Activated naive CD4-positive, alpha-beta T cell treated with anti-CD3 and anti-CD28 coated beads, Interleukin-2, amount 50 U/mL, for 72 hours (primary cell): ENCODE results near the gene CRTC1. TPM values are rescaled to one million over a fixed set of nuclear protein-coding genes. Genes with fewer than 3 reads are reported as not detected.
A peak's percentile ranks its signal among the peaks of the same experiment; 100 is the strongest.
"Not testable (repeated sequence)": the region's sequence is repeated elsewhere in the genome, so short reads cannot be mapped to it uniquely, and the experiment has no call there.

Experiments
- ATAC-seq, 2 donors: fragments of 150-1000 bp; cut with Tn5 transposase; 2 replicates each; pipeline ENCODE4 v1.10.0; 2021; ENCODE audit warnings: mild to moderate bottlenecking in 2 of 2, moderate library complexity in 2 of 2
- DNase-seq, 2 donors: peaks; one replicate each; pipeline ENCODE4 v3.0.0; 2021 to 2022; ENCODE audit warnings: low spot score in 2 of 2
- H3K27ac Mint-ChIP-seq, 2 donors: one replicate each; pipeline ENCODE4 v1.8.0; 2022; ENCODE audit warnings: mild to moderate bottlenecking in 2 of 2, mixed read lengths in 2 of 2
- H3K36me3 Mint-ChIP-seq, 2 donors: one replicate each; pipeline ENCODE4 v1.8.0; 2022; ENCODE audit warnings: mixed read lengths in 2 of 2
- H3K9me3 Mint-ChIP-seq, 2 donors: one replicate each; pipeline ENCODE4 v1.8.0; 2022; ENCODE audit warnings: mixed read lengths in 2 of 2
- total RNA-seq, 2 donors: library from RNA; stranded (reverse); gene quantifications; one replicate each; pipeline ENCODE4 v1.2.3, GENCODE V29; 2022

CRTC1 gene
- total RNA-seq, 2 donors from 2014 or later = 5.6 to 7.1 TPM

DNA sequence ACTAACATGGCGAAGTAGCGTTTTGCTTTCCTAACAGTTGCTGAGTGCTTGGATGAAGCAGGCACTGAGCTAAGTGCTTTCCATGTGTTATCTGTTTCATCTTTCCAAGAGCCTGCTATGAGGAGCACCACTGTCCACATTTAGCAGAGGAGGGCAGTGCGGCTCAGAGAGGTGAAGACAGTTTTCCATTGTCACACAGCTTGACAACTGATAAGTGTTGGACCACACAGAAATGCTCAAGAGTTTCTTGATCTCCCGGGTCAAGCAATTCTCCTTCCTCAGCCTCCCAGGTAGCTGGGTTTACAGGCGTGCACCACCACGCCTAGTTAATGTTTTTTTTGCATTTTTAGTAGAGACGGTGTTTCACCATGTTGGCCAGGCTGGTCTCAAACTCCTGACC is 6.8 kb upstream of the CRTC1 start:
- no peaks in the 10 kb centered on the region for H3K36me3 Mint-ChIP-seq
- no peak for ATAC-seq
- DNase-seq = no peak
- H3K9me3 Mint-ChIP-seq = no peaks in the 10 kb centered on the region
- H3K27ac Mint-ChIP-seq = no peak overlapping the region

DNA sequence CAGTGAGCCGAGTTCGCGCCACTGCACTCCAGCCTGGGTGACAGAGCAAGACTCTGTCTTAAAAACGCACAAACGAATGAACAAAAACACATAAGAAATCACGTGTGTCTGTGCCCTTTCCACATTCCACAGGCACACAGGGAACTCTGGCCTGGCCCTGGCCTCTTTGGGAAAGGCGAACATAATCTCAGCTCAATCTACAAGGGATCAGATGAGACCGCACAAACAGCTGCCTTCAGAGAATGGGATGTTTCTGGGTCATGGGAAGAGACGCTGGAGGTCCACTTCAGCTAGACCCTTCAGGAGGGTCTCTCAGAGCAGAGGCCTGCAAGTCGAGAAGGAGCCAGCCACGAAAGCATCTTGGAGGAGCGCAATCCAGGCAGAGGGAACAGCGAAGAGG is 6.3 kb upstream of the CRTC1 start:
- Mint-ChIP-seq H3K9me3 (no peaks in the 10 kb centered on the region), H3K27ac (no peak overlapping the region), H3K36me3 (no peaks in the 10 kb centered on the region)
- ATAC-seq (no peak), DNase-seq (no peak)

DNA sequence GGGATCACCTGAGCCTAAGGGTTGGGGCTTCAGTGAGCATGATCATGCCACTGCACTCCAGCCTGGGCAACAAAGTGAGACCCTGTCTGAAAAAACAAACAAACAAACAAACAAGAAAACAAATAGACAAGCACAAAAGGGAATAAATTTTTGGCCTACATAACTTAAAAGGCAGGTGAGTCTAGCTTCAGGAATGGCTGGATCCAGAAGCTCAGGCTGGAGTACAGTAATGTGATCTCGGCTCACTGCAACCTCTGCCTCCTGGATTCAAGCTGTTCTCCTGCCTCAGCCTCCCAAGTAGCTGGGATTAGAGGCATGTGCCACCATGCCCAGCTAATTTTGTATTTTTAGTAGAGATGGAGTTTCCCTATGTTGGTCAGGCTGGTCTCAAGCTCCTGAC is 3.3 kb upstream of the CRTC1 start:
- not testable (repeated sequence) for DNase-seq, H3K9me3 Mint-ChIP-seq, H3K36me3 Mint-ChIP-seq, ATAC-seq
- peak overlapping the region in 1 of 2 donors; percentile 55 for H3K27ac Mint-ChIP-seq

DNA sequence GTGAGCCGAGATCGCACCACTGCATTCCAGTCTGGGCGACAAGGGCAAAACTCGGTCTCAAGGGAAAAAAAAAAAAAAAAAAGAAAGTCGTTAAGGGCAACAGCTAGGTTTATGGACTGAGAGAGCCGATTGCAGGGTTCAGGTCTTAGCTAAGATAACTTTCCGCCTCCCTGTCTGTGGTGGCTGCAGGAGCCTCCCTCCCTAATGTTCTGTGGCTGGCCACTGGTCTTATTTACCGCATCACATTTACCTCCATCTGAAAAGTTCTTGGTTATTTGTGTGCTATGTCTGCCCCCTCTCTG is 722 bp upstream of the CRTC1 start:
- ATAC-seq (no peak), DNase-seq (no peak)
- H3K9me3 Mint-ChIP-seq = no peaks in the 10 kb centered on the region
- no peaks in the 10 kb centered on the region for H3K36me3 Mint-ChIP-seq
- peak overlapping the region; percentile 79 to 92 for H3K27ac Mint-ChIP-seq

DNA sequence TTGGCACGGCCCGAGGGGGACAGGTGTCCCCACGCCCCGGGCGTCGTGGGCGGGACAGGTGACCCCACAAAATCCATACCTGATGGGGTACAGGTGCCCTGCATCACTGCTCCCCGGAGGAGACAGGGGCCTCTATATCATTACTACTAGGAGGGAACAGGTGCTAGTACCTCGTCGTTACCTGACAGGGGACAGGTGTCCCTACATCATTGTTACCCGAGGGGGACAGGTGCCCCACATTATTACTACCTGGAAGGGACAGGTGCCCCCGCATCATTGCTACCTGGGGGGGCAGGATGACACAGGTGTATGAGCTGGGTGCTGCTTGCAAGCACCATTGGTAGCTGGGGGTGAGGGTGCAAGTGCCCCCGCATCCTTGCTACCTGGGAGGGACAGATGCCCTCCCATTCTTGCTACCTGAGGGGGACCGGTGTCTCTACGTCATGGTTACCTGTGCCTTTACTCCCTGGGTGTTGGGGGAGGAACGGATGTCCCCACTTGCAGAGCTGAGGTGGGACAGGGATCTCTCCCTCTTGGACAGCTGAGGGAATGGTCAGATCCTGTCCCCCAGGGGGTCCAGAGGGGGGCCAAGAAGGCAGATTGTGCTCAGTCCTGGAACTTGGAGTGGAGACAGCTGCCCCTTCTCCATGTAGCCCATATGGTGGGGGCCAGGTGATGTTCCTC is 620 bp downstream of the CRTC1 start:
- DNase-seq (no peak), ATAC-seq (no peak)
- H3K27ac Mint-ChIP-seq = peak overlapping the region in 1 of 2 donors; percentile 92
- H3K36me3 Mint-ChIP-seq = no peaks in the 10 kb centered on the region
- H3K9me3 Mint-ChIP-seq = no peaks in the 10 kb centered on the region

DNA sequence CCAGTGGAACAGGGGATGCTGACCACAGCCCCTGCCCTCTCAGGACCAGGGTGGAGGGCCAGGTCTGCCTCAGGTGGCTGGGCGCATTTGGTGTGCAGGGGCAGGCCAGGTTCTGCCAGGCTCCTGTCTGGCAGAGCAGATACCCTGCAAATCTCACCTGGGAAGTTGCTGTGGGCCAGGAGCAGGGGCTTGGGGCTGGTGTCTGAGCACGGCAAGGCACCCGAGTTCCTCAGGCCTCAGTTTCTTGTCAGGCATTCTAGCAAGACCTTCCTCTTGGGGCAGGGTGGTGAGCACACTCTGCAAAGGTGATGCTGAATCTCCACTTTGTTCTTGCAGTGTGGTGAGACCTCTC is 1.1 kb downstream of the CRTC1 start:
- H3K9me3 Mint-ChIP-seq = no peaks in the 10 kb centered on the region
- ATAC-seq (no peak), DNase-seq (no peak)
- no peak overlapping the region for H3K27ac Mint-ChIP-seq
- H3K36me3 Mint-ChIP-seq = no peaks in the 10 kb centered on the region

DNA sequence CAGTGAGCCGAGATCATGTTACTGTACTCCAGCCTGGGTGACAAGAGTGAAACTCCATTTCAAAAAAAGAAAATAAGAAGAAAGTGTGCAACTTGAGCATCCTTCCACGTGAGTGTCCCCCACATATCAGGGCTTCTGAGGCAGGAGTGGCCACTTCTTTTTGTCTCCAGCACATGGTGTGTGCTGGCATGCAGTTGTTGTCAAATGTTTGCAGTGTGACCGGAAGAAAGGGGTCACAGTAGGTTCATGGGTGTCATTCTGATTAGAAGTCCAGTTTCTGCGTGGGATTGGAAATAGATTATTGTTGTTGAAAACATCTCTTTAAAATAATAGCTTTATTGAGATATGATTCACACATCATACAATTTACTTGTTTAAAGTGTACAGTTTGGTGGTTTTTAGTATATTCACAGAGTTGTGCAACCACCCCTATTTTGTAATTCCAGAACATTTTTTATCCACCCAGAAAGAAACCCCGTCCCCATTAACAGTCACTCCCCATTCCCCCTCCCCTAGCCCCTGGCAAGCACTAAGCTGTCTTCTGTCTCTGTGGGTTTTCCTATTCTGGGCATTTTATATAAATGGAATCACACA is 2.2 kb downstream of the CRTC1 start:
- no peaks in the 10 kb centered on the region for H3K36me3 Mint-ChIP-seq
- H3K27ac Mint-ChIP-seq = no peak overlapping the region
- H3K9me3 Mint-ChIP-seq = no peaks in the 10 kb centered on the region
- DNase-seq (no peak), ATAC-seq (no peak)

DNA sequence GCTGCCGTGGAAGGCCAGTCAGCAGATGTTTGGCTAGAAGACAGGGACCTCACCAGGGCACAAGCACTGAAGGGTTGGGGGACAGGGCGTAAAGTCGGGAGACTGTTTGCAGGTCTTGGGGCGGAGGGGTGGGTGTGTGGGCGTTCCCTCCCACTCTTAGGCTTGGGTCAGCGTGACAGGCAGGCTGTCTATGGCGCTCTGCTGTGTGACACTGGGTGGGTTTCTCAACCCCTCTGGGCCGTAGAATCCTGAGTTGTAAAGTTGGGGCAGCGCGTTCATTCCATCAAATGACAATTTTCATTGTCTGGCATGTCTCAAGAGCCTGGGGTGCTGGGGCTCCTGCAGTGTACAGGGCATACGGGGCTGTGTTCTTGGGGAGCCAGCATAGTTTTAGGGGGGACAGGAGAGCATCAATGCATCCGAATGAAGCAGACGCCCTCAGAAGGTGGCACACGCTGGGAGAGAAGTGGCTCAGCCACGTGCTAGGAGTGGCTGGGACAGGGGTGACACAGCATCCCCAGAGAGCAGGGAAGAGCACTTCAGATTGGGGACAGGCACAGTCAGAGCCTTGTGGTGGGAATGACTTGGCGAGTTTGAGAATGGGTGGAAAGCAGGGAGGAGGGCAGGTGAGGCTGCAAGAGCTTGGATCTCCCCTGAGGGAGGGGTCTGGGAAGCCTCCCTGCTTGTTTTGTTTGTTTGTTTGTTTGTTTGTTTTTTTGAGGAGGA is 4.4 kb downstream of the CRTC1 start:
- DNase-seq (no peak), ATAC-seq (no peak)
- Mint-ChIP-seq H3K9me3 (no peaks in the 10 kb centered on the region), H3K36me3 (no peaks in the 10 kb centered on the region), H3K27ac (no peak overlapping the region)

DNA sequence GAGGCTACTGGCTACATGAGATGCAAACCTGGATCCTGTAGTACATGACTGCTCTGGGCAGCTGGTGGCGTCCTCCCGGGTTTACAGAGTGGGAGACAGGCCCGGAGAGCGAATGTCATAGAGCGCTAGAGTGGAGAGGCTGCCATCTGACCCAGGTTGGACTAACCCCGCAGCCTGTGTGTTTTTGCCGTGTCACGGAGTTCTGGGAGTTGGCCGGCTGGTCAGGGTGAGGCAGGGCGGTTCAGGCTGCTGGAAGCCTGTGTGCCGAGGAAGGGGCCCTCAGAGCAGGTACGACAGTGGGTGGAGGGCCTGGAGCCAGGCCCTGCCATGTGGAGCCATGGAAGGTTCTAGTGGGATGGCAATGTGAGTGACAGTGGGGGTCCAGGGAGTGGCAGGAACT is 12.5 kb downstream of the CRTC1 start:
- Mint-ChIP-seq H3K36me3 (no peaks in the 10 kb centered on the region), H3K9me3 (no peaks in the 10 kb centered on the region), H3K27ac (peak overlapping the region in 1 of 2 donors; percentile 72)
- DNase-seq (no peak), ATAC-seq (no peak)

DNA sequence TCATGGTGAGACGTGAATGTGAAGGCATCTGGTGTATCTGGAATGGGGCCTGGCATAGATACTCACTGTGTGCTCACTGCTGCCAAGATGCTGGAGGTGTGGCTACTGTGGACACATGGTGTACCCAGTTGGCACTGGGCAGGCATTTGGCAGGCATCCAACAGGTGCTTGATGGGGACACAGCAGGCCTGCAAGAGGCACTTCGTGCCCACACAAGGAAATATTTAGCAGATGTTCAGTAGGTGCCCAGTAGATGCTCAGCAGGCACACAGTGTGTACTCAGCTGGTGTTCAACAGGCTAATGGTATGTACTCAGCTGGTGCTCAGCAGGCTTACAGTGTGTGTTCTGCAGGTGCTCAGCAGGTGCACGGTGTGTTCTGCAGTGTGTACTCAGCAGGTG is 14.2 kb downstream of the CRTC1 start:
- no peak overlapping the region for H3K27ac Mint-ChIP-seq
- no peak for ATAC-seq
- no peak for DNase-seq
- no peaks in the 10 kb centered on the region for H3K36me3 Mint-ChIP-seq
- H3K9me3 Mint-ChIP-seq = no peaks in the 10 kb centered on the region

DNA sequence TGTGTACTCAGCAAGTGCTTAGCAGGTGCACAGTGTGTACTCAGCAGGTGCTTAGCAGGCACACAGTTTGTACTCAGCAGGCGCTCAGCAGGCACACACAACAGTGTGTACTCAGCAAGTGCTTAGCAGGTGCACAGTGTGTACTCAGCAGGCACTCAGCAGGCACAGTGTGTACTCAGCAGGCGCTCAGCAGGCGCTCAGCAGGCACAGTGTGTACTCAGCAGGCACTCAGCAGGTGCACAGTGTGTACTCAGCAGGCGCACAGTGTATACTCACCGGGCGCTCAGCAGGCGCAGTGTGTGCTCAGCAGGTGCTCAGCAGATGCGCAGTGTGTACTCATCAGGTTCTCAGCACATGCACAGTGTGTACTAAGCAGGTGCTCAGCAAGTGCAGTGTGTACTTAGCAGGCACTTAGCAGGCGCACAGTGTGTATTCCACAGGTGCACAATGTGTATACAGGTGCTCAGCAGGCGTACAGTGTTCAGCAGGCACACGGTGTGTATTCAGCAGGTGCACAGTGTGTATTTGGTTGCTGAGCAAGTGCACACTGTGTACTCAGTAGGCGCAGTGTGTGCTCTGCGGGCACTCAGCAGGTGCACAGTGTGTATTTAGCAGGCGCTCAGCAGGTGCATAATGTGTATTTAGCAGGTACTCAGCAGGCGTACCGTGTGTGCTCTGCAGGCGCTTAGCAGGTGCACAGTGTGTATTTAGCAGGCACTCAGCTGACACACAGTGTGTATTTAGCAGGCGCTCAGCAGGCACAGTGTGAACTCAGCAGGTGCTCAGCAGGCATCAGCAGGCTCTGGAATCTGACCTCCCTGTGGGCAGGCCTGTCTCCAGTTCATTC is 15.1 kb downstream of the CRTC1 start:
- H3K9me3 Mint-ChIP-seq = no peaks in the 10 kb centered on the region
- ATAC-seq (no peak), DNase-seq (no peak)
- H3K36me3 Mint-ChIP-seq = no peaks in the 10 kb centered on the region
- H3K27ac Mint-ChIP-seq = peak overlapping the region in 1 of 2 donors; percentile 58

DNA sequence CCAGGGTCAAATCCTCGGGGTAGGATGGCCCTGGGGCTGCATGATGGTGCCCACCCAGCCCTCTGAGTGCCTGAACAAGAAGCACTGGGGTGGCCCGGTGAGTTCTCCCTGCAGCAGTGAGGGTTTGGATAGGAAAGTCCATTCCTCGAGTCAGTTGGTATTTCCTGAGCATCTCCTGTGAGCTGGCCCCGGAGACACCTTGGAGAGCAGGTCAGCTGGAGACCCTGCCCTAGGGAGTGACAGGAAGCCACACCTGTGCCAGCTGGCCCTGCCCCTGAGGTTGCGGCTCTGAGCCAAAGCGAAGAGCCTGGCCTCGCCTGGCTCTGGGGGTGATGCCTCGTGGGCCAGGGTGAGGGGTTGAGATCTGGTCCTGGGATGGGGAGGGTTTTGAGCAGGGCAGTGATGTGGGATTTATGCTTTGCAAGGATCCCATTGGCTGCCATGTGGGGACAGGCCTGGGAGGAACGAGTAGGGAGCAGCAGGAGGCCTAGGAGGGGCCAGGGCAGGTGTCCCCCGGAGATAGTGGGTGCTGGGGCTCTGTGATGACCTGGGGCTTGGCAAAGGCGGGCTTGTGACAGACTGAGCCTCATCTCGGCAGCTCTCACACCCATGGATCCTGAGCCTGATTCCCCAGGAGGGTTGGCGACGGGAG is 16.0 kb downstream of the CRTC1 start:
- H3K9me3 Mint-ChIP-seq = no peaks in the 10 kb centered on the region
- H3K36me3 Mint-ChIP-seq = no peaks in the 10 kb centered on the region
- ATAC-seq (no peak), DNase-seq (no peak)
- peak overlapping the region in 1 of 2 donors; percentile 58 for H3K27ac Mint-ChIP-seq

DNA sequence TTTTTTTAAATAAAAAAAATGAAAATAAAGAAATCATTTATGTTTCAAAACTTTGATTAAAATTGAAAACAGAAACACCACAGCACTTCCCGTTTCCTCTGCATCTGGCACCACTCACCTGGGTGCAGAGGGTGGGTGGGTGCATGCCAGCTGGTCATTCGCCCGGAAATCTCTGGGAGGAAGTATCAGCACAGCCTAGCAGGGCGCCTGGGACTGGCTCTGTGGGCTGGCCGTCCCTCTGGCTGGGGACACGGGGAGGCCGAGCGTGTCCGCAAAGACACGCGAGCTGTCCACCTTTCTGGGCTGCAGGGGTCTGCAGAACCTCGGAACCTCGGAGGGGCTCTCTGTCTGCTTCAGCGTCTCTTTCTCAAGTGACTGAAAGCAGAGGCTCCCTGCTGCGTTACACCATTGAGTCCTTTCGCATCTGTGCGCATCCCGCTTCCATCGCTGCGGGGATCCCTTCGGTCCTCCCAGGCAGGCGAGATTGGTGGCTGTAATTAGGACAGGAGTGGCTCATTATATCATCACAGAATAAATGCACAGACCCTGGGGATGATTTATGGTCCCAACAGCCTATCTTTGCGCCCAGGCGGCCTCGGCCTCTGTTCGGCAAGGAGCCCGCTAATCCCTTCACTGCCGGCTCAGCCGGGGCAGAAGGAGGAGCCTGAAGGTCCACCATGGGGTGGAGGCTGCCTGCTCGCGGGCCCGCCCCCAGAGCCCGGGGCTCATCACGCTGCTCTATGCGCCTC is 17.2 kb downstream of the CRTC1 start:
- DNase-seq (peak; percentile 66 to 74), ATAC-seq (peak; percentile 88 to 89)
- H3K36me3 Mint-ChIP-seq = no peaks in the 10 kb centered on the region
- peak overlapping the region; percentile 37 to 58 for H3K27ac Mint-ChIP-seq
- no peaks in the 10 kb centered on the region for H3K9me3 Mint-ChIP-seq

DNA sequence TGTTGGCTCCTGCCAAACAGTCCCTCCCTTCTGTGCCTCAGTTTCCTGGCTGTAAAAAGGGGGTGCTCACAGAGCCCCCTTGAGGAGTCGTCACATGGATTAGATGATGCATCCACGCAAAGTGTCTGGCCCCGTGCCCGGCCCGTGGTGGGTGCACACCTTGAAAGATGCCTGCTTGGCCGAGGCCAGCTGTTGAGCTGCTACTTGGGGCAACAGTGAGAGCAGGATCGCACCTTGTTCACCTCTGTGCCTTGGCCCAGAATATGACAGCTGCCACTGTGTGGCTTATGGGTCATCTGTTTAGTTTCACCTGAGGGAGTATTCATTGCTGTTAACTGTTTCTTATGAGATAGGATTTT is 17.7 kb downstream of the CRTC1 start:
- peak; percentile 9 to 39 for ATAC-seq
- peak overlapping the region in 1 of 2 donors; percentile 30 for H3K27ac Mint-ChIP-seq
- H3K36me3 Mint-ChIP-seq = no peaks in the 10 kb centered on the region
- no peaks in the 10 kb centered on the region for H3K9me3 Mint-ChIP-seq
- DNase-seq = no peak

DNA sequence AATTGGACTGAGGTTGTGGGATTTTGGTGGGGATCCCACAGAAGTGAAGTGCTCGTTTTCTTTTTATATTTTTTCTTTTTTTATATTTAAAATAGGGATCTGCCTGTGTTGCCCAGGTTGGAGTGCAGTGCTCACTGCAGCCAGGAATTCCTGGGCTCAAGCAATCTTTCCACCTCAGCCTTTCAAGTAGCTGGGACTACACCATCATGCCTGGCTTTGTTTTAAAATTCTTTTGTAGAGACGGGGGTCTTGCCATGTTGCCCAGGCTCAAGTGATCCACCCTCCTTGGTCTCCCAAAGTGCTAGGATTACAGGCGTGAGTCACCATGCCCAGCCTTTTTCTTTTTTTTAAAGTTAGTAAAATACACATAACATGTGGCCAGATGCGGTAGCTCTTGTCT is 20.6 kb downstream of the CRTC1 start:
- no peak for DNase-seq

DNA sequence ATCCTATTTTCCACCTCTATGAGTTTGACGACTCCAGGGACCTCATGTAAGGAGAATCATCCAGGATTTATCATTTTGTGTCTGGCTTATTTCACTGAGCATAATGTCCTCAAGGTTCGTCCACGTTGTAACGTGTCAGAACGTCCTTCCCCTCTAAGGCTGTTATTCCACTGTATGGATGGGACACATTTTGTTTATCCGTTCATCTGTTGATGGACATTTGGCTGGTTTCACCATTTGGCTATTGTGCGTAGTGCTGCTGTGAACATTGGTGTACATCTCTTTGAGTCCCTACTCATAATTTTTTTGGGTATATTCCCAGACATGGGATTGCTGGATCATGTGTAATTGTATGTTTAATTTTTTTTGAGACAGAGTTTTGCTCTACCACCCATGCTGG is 21.5 kb downstream of the CRTC1 start:
- DNase-seq = no peak
- H3K9me3 Mint-ChIP-seq = no peaks in the 10 kb centered on the region

More for the DNA sequence above, 20.6 kb downstream of the CRTC1 start:
- no peak for ATAC-seq
- H3K27ac Mint-ChIP-seq = no peak overlapping the region
- H3K9me3 Mint-ChIP-seq = no peaks in the 10 kb centered on the region
- no peaks in the 10 kb centered on the region for H3K36me3 Mint-ChIP-seq

More for the DNA sequence above, 21.5 kb downstream of the CRTC1 start:
- Mint-ChIP-seq H3K27ac (no peak overlapping the region), H3K36me3 (no peaks in the 10 kb centered on the region)
- ATAC-seq = no peak
